Measurements from ENCODE around the gene RPL31. TPM values are rescaled to one million over a fixed set of nuclear protein-coding genes. Genes with fewer than 3 reads are reported as not detected.

RPL31 gene
- total and polyA plus RNA-seq, 12 donors = 610 to 4,595 (median 717) TPM

DNA sequence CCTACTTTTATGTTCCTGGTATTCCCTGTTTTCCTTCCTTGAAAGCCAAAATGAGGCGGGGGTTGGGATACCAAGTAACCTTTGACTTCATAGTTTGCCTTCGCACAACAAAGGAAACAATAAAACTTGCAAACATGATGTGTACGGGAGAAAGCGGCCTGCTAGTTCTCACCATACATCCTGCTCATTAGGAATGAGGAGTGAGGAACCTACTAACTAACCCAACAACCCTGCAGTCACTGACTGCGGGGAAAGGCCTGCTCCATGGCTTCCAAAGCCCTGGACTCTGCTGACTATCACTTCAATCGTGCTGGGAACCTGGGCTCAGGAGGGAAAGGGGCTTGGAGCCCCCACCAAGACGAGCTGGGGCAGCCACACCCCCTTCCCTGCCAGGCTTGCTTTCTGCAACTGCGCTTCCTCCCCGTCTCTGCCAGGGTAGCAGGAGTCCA, 24.2 kb downstream of the RPL31 start:
- no peak for ATAC-seq
- Histone ChIP-seq H3K27ac (no peak overlapping the region), H3K4me3 (no peak overlapping the region), H3K4me1 (peaks cover 0 to 10% (median 0%) of the 10 kb centered on the region in 9 donors), H3K36me3 (peaks cover 0 to 97% (median 31%) of the 10 kb centered on the region in 9 donors), H3K27me3 (no peaks in the 10 kb centered on the region), H3K9me3 (no peaks in the 10 kb centered on the region)
- DNase-seq = no peak
- intact Hi-C loops (cut with DNase I) = loop anchor here in 1 of 10 donors (5.0 kb wide), 1 partner anchor 186 kb away; no protein-coding TSS in a partner anchor
- TF ChIP-seq CTCF (IDR thresholded peaks at IDR 0.05) = no peak
- WGBS, 2 donors = 70 to 74% methylated on average over 9 of the region's 9 CpGs

GRCh38 chr2:101026923-101027469, 24.9 kb downstream of the RPL31 start:
- peaks cover 0 to 97% (median 31%) of the 10 kb centered on the region in 9 donors for H3K36me3 ChIP-seq
- no peak overlapping the region for H3K4me3 ChIP-seq
- 88 to 89% methylated on average over 15 of the region's 15 CpGs for WGBS, 2 donors
- ATAC-seq (no peak), DNase-seq (no peak)
- intact Hi-C loops (cut with DNase I) = loop anchor here in 1 of 10 donors (5.0 kb wide), 1 partner anchor 185 kb away; no protein-coding TSS in a partner anchor
- no peaks in the 10 kb centered on the region for H3K27me3 ChIP-seq
- H3K4me1 ChIP-seq = peaks cover 0 to 15% (median 0%) of the 10 kb centered on the region in 9 donors
- H3K27ac ChIP-seq = no peak overlapping the region
- TF ChIP-seq CTCF (IDR thresholded peaks at IDR 0.05) = no peak
- H3K9me3 ChIP-seq = no peaks in the 10 kb centered on the region

GRCh38 chr2:101027852-101028251, 25.8 kb downstream of the RPL31 start:
- TF ChIP-seq CTCF (IDR thresholded peaks at IDR 0.05) = no peak
- DNase-seq = no peak
- WGBS, 2 donors = 93 to 96% methylated on average over 8 of the region's 8 CpGs
- no peaks in the 10 kb centered on the region for H3K9me3 ChIP-seq
- H3K4me1 ChIP-seq = peaks cover 0 to 15% (median 0%) of the 10 kb centered on the region in 9 donors
- no peaks in the 10 kb centered on the region for H3K27me3 ChIP-seq
- peaks cover 0 to 97% (median 33%) of the 10 kb centered on the region in 9 donors for H3K36me3 ChIP-seq
- H3K27ac ChIP-seq = no peak overlapping the region
- ATAC-seq = no peak
- H3K4me3 ChIP-seq = no peak overlapping the region
- intact Hi-C loops (cut with DNase I) = loop anchor here in 1 of 10 donors (5.0 kb wide), 1 partner anchor 184 kb away; no protein-coding TSS in a partner anchor

GRCh38 chr2:101030866-101031554, 28.9 kb downstream of the RPL31 start:
- ATAC-seq (peak; percentile 56 to 95 (median 84)), DNase-seq (peak in 1 of 2 donors; percentile 38)
- WGBS, 2 donors = 58 to 62% methylated on average over 10 of the region's 10 CpGs
- intact Hi-C loops (cut with DNase I) = loop anchor here in 2 of 10 donors (5.0 to 10.0 kb wide), 2 partner anchors 121 to 174 kb away; partner anchors contain the start of gene TBC1D8 (in 1 of the 2)
- no peaks in the 10 kb centered on the region for H3K27me3 ChIP-seq
- no peaks in the 10 kb centered on the region for H3K9me3 ChIP-seq
- H3K4me3 ChIP-seq = no peak overlapping the region
- peak in 4 of 9 donors; percentile 7 to 38 (median 28) for TF ChIP-seq CTCF (IDR thresholded peaks at IDR 0.05)
- H3K4me1 ChIP-seq = peaks cover 0 to 15% (median 0%) of the 10 kb centered on the region in 9 donors
- peak overlapping the region in 5 of 10 donors; percentile 9 to 51 (median 37) for H3K27ac ChIP-seq
- peaks cover 0 to 97% (median 55%) of the 10 kb centered on the region in 9 donors for H3K36me3 ChIP-seq
